Colon (tissue), 2 donors: Measurements from ENCODE around the gene FGD5.
"Not testable (repeated sequence)": the region's sequence is repeated elsewhere in the genome, so short reads cannot be mapped to it uniquely, and the experiment has no call there.

Experiments used
- FAIRE-seq: peaks from 2 replicates; lab custom pipeline; 2012; peaks lifted over from hg19 to GRCh38; lab: Jason Lieb, UNC
- donor health status: control.
- donor health status: control.

FGD5 gene

DNA sequence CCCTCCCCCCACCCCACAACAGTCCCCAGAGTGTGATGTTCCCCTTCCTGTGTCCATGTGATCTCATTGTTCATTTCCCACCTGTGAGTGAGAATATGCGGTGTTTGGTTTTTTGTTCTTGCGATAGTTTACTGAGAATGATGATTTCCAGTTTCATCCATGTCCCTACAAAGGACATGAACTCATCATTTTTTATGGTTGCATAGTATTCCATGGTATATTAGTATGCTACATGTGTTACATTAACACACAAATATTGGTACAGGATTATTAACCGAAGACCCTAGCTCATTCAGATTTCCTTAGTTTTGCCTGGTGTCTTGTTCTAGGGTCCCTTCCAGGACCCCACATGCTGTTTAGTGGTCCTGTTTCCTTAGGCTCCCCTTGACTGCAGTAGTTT, 84.7 kb downstream of the FGD5 start:
- FAIRE-seq, result not testable (repeated sequence)

- FAIRE-seq, result no peak
Observed at GRCh38 chr3:14905055-14905657, 86.4 kb downstream of the FGD5 start.

DNA sequence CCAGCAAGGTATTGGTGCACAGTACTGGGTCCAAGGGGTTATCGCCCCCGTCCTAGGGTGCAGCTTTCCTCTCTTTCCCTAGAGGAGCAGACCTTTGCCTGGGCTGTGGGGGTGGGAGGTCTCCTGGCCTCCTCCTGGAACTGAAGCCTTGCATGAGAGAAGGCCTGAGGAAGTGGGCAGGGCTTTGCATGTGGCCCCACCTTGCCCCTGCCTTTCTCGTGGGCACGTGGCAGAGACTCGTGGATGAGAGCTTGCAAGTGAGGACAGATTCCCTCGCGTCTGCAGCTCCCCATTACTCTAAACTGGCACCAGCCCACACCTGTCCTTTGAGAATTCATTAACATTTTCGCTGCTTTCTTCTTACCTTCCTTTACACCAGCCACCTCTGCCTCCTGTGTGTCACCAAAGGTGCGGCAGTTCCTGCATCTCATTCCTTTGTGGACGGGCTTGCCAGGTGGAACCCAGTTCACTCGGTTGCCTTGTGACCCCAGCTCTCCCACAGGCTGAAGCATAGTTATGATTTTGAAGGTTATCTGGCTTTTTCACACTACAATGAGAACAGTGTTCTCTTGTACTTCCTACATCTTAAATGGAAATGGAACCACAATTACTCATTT, 87.7 kb downstream of the FGD5 start:
- no peak for FAIRE-seq

- no peak for FAIRE-seq
Observed at GRCh38 chr3:14907043-14907966, 88.5 kb downstream of the FGD5 start.

GRCh38 chr3:14909250-14909649, 90.5 kb downstream of the FGD5 start:
- FAIRE-seq, result no peak

- FAIRE-seq, result no peak
Observed at GRCh38 chr3:14911651-14912050, 92.9 kb downstream of the FGD5 start.

- no peak for FAIRE-seq
Observed at GRCh38 chr3:14913071-14913925, 94.5 kb downstream of the FGD5 start.

- FAIRE-seq, result no peak
Observed at GRCh38 chr3:14913926-14914778, 95.4 kb downstream of the FGD5 start.

DNA sequence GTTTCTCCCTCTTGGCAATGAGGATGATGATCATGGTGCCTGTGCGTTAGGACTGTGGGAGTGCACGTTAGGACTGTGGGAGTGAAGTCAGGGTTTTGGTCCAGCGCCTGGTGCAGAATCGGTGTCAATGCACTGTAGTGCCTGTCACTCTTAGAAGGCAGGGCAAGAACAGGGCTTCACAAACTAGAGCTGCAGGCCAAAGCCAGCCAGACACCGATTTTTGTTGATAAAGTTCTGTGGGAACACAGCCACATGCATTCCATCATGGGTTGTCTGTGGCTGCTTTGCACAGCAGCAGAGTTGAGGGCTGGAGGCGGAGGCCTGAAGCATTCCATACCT, 96.0 kb downstream of the FGD5 start:
- FAIRE-seq, result no peak

DNA sequence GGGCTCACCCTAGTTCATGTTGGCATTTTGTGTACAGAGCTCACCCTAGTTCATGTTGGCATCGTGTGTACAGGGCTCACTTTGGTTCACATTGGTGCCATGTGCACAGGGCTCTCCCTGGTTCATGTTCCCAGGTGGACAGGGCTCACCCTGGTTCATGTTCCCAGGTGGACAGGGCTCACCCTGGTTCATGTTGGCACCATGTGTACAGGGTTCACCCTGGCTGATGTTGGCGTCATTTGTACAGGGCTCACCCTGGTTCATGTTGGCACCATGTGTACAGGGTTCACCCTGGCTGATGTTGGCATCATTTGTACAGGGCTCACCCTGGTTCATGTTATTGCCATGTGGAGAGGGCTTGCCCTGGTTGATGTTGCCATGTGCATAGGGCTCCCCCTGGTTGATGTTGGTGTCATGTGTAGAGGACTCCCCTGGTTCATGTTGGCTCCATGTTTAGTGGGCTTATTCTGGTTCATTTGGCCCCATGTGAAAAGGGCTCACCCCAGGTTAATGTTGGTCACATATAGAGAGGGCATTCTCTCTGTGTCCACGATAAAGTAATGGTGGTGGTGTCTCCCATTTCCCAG, 97.0 kb downstream of the FGD5 start:
- FAIRE-seq, result no peak

GRCh38 chr3:14918356-14918860, 99.6 kb downstream of the FGD5 start:
- no peak for FAIRE-seq

DNA sequence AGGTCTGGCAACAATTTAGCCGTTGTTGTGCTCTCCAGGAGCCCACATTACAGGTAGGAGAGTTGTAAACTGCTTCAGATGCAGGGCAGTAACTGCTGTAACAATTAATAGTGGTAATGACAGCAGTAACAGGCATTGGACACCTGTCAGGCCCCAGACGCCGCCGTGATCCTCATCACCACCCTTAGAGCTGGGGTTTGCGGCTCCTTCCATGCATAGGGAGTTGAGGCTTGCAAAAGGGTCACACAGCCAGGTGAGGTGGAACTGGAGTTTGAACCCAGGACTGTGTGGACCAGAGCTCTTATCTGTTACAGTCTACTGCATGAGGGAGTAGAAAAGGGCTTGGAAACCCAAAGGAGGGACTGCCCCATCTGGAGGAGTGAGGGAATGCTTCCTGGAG, 101.8 kb downstream of the FGD5 start:
- FAIRE-seq, result no peak

GRCh38 chr3:14921034-14921616, 102.4 kb downstream of the FGD5 start:
- FAIRE-seq, result no peak

GRCh38 chr3:14921811-14922705, 103.3 kb downstream of the FGD5 start:
- FAIRE-seq, result no peak

- FAIRE-seq, result no peak
Observed at GRCh38 chr3:14922863-14923262, 104.1 kb downstream of the FGD5 start.

DNA sequence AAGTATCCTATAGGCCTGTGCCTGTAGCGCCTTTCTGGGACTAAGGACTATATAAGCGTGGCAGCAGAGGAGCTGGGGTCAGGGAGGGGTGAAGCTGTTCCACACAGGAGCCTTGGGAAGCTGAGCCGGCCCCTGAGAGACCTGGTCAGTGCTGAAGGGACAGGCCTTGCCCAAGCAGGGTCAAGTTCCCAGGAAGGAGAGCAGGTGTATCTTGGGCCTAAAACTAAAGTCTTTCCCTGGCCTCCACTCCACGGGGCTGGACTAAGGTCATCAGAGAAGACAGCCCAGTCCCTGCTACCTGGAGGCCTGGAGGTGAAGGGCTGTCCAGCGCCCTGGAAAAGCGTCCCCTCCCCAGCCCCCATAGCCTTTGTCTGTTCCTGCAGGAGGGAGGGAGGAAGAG, 104.7 kb downstream of the FGD5 start:
- no peak for FAIRE-seq

- no peak for FAIRE-seq
Observed at GRCh38 chr3:14925729-14926591, 107.2 kb downstream of the FGD5 start.

GRCh38 chr3:14926592-14926991, 107.8 kb downstream of the FGD5 start:
- no peak for FAIRE-seq
